ENCODE results near the gene TENT5C.

Gene TENT5C

GRCh38 chr1:117594261-117594990 is 11.4 kb upstream of the TENT5C start:
- no peak for DNase-seq

DNA sequence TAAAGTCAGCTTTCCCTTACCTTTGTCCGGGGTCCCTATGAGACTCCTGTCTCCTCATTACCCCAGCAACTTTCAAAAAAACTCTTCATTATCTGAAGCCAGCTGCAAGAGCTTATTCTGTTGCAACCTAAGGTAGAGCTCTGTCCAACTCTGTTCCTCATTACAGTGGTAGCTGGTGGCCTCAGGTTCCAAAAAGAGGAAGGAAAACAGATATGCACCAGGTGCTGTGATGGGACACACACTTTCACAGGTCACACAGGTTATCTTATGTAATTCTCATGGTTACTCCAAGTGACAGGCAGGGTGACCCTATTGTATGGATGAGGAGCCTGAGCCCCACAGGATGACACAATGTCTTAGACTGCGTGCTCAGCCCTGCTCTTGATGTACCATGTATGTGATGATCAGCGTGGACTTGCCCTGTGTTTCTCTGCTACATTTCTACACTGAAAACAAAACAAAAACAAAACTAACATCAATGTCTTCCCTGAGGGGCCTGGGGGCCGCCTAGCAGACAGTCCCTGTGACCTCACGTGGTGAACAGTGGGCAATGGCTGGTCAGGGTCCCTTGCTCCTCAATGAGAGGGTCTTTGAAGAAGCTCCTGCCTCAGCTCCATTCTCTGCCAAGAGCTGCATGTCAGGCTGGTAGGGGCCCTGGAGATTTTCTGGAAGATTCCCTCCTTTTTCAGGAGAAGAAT is 9.7 kb upstream of the TENT5C start:
- DNase-seq = no peak

GRCh38 chr1:117598489-117598888 is 7.4 kb upstream of the TENT5C start:
- DNase-seq = no peak

GRCh38 chr1:117599286-117600221 is 6.3 kb upstream of the TENT5C start:
- DNase-seq = no peak

DNA sequence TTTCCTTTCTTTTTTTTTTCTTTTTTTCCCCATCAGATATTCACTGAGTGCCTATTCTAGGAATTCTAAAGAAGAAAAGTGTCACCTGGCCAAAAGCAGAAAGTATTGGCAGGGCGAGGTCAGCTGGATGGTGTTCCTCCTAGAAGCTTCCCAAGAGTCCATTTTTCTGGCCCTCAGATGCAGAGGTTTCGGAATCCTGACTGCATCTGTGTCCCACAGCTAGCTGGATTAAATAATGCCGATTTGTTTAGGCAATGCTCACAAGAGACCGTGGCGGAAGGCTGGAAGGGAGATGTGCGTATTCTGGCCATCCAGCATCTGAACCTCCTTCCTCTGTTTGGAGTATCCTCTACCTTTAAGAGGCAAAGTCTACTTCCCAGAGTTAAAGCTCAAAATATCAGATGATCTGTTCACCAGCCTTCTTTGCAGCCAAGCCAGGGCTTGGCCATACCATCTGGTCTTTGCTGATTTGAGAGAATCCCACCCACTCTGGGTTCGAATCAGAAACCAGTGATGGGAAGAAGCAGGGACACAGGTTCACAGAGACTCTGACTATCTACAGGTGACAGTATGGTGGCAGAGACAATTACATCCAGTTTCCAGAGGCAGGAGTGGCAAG is 5.4 kb upstream of the TENT5C start:
- no peak for DNase-seq

GRCh38 chr1:117600966-117601365 is 4.9 kb upstream of the TENT5C start:
- DNase-seq = no peak

DNA sequence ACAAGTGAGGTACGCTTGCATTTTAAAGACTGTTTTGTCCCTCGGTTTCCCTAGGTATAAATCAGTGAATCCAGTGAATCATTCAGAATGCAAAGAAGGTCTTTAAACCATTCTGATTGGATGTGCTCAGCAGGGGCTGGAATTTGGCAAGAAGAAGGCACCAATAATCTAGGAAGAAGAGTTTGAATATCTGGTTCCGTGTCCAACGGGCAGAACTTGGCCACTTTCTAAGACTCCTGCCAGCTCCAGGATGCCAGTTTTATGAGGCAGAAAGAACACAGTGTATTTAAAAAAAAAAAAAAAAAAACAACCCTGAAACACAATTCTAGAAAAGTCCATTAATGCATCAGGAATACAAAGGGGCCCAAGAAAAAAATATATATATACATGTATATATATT is 3.0 kb upstream of the TENT5C start:
- DNase-seq = no peak

- no peak for DNase-seq
Measured at GRCh38 chr1:117605164-117605773, 579 bp upstream of the TENT5C start.

DNA sequence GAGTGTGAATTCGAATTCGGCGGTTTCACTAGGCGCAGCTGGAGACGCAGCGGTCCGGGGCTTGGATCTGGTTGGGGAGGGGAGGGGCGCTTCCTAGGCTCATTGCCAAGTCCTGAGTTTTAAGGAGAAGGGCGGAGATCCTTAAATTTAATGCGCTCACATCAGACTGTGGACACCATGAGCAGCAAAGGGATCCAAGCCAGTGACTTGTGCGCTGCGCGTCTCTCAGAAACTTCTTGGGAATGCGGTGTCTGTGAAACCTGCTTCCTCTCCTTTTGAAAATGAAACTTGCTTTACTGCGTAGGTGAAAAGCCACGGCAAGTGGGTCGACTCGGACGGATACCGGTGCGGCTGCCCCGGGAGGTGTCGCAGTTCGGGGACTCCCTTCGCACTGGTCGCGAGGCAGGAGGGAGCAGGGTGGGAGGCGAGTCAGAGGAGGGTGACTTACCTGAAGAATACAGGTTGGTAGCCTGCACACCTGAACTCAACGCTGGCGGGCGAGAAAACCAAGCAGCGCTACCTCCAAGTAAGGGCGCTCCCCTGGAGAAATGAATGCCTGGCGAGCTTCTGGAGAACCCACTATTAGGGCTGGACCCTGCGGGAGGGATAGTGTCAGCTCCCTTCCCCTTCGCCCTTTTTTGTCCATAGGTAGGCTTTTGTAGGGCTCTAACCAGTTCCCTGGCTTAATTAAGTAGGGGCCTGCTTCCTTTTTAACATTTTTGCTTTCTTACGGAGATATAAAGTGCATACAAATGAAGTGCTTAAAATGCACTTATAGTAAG is 992 bp downstream of the TENT5C start:
- no peak for DNase-seq

- DNase-seq = no peak
Measured at GRCh38 chr1:117607471-117607870, 1.6 kb downstream of the TENT5C start.

DNA sequence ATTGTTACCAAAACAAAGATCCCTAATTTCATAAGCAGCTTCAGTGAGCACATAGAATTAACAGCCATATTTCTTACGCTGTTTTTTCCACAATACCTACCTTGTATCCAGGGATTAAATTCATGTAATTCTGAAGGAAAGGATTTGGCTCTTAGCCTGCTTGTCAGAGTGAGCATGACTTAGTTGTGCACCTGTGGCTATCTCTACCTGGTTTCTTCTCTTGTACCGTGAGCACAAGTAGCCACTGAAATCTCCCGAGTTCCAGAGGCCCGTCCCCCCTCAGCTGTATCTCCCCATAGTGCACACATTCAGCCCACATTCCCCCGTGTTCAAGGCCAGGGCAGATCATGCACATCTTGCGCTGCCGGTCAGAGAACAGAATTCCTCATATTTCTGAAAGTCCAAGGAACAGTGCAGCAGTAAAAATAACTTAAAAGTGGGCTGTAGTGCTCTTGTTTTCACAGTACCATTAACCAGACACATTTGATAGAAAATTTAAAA is 2.3 kb downstream of the TENT5C start:
- no peak for DNase-seq

- DNase-seq = no peak
Measured at GRCh38 chr1:117608758-117609157, 2.9 kb downstream of the TENT5C start.

- DNase-seq = no peak
Measured at GRCh38 chr1:117609471-117609911, 3.6 kb downstream of the TENT5C start.

GRCh38 chr1:117610036-117610435 is 4.2 kb downstream of the TENT5C start:
- DNase-seq = no peak

GRCh38 chr1:117611121-117611601 is 5.3 kb downstream of the TENT5C start:
- DNase-seq = no peak

DNA sequence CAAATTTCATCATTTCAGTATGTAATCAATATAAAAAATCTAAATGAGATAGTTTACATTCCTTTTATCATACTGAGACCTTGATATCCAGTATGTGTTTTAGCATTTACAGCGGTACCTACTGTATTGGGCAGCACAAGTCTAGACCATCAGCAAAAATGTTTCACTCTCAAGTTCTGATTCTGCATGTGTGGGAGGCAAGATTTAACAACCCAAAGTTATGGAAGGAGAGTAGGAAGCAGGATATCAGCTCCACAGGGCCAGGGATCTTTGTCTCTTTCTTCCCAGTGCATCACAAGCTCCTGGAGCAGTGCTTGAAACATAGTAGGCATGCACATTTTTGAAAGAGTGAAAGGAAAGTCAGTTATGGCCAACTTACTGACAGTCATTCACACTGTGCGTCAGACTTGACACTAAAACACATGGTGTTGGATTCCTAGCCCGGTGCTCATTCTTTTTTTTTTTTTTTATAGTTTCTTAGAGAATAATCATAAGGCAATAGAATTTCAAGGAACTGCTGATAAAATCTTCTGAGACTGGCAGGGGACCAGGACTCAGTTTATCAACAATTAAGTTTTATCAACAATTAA is 6.1 kb downstream of the TENT5C start:
- DNase-seq = no peak

- no peak for DNase-seq
Measured at GRCh38 chr1:117612517-117613248, 6.8 kb downstream of the TENT5C start.

DNA sequence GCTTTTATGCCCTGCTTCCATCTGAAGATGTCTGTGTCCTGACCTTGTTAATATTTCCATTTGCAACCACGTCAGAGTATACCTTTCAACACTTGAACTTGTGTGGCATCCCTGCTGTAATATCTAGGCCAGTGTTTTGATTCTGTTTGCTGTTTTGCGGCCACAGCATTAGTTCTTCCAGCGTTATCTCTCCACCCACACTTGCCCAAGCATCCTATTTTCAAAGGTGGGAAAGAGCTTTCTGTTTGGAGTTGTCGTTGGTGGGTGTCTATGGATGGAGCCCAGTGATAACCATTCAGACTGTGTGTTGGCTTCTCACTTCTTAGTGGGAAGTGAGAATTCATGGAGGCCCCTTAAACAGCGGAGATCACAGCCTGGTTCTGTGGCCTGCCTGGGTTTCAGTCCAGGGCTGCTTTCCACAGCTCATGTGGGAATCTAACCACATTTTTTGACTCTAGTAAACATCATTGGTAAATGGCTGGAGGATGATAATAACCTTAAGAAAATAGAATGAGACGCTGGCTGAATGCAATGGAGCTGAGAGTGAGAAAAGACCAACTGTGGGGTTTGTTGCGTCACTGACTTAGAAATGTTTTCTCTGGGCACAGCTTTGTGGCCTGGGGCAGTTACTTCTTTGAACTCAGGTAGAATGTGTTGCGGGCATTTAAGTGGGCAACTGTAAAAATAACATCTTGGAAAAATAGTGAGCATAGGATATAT is 7.6 kb downstream of the TENT5C start:
- DNase-seq = no peak

- no peak for DNase-seq
Measured at GRCh38 chr1:117613969-117614729, 8.3 kb downstream of the TENT5C start.

Data from cortex of kidney (tissue), 1 donor.